Glutamatergic neuron (in vitro differentiated cells): ENCODE measurements around the gene GNAS-AS1. TPM values are rescaled to one million over a fixed set of nuclear protein-coding genes. Genes with fewer than 3 reads are reported as not detected.

ENCODE experiments used
- DNase-seq: peaks from one replicate; pipeline ENCODE4 v3.0.0; 2022
- H3K27ac Mint-ChIP-seq: one replicate; pipeline ENCODE4 v1.8.0; 2020; ENCODE audit warnings: mild to moderate bottlenecking, mixed read lengths, inconsistent platforms; ENCODE audit not compliant: unreplicated experiment
- H3K27me3 Mint-ChIP-seq: one replicate; pipeline ENCODE4 v1.8.0; 2020; ENCODE audit warnings: mild to moderate bottlenecking, moderate library complexity, mixed read lengths, inconsistent platforms; ENCODE audit not compliant: unreplicated experiment
- H3K36me3 Mint-ChIP-seq: one replicate; pipeline ENCODE4 v1.8.0; 2020; ENCODE audit warnings: mild to moderate bottlenecking, mixed read lengths, inconsistent platforms; ENCODE audit not compliant: unreplicated experiment
- H3K4me1 Mint-ChIP-seq: one replicate; pipeline ENCODE4 v1.8.0; 2020; ENCODE audit warnings: mild to moderate bottlenecking, low read depth, mixed read lengths, inconsistent platforms; ENCODE audit not compliant: unreplicated experiment
- H3K4me3 Mint-ChIP-seq: one replicate; pipeline ENCODE4 v1.8.0; 2020; ENCODE audit warnings: mild to moderate bottlenecking, mixed read lengths, inconsistent platforms; ENCODE audit not compliant: unreplicated experiment
- H3K9me3 Mint-ChIP-seq: one replicate; pipeline ENCODE4 v1.8.0; 2020; ENCODE audit warnings: mild to moderate bottlenecking, moderate library complexity, mixed read lengths, inconsistent platforms; ENCODE audit not compliant: unreplicated experiment
- CTCF ChIP-seq: fragments of 200-600 bp; sonication (generic); IDR thresholded peaks from one replicate; pipeline ENCODE4 v1.5.0; 2021; ENCODE audit not compliant: partially characterized antibody, unreplicated experiment
- total RNA-seq: library from RNA; stranded (reverse); fragmentation: NEBNext Ultra II Directional; extraction: Animal tissue kit (Norgen Biotek cat#: 25700); gene quantifications from one replicate; pipeline ENCODE4 v1.2.1, GENCODE V29; 2021; ENCODE audit not compliant: unreplicated experiment

Gene GNAS-AS1
- total RNA-seq, 1 donor from 2014 or later: 11.7 TPM

- H3K4me3 Mint-ChIP-seq: no peak overlapping the region
- H3K27me3 Mint-ChIP-seq: no peaks in the 10 kb centered on the region
- peaks cover 46% of the 10 kb centered on the region for H3K4me1 Mint-ChIP-seq
- DNase-seq: no peak
- H3K36me3 Mint-ChIP-seq: no peaks in the 10 kb centered on the region
- no peak for TF ChIP-seq CTCF
- no peaks in the 10 kb centered on the region for H3K9me3 Mint-ChIP-seq
- H3K27ac Mint-ChIP-seq: no peak overlapping the region
These were observed 24.9 kb upstream of the GNAS-AS1 start for GRCh38 chr20:58875541-58876134.

GRCh38 chr20:58875111-58875510 lies 24.4 kb upstream of the GNAS-AS1 start:
- no peak for DNase-seq
- Mint-ChIP-seq H3K27me3 (peaks cover 1% of the 10 kb centered on the region), H3K27ac (no peak overlapping the region), H3K36me3 (no peaks in the 10 kb centered on the region), H3K4me3 (no peak overlapping the region), H3K4me1 (peaks cover 43% of the 10 kb centered on the region), H3K9me3 (no peaks in the 10 kb centered on the region)
- no peak for TF ChIP-seq CTCF

GRCh38 chr20:58874469-58874868 lies 23.8 kb upstream of the GNAS-AS1 start:
- Mint-ChIP-seq H3K9me3 (no peaks in the 10 kb centered on the region), H3K4me1 (peaks cover 44% of the 10 kb centered on the region), H3K36me3 (no peaks in the 10 kb centered on the region), H3K4me3 (no peak overlapping the region), H3K27me3 (peaks cover 3% of the 10 kb centered on the region), H3K27ac (no peak overlapping the region)
- no peak for DNase-seq
- no peak for TF ChIP-seq CTCF

- no peak overlapping the region for H3K4me3 Mint-ChIP-seq
These were observed 20.9 kb upstream of the GNAS-AS1 start for GRCh38 chr20:58871533-58872102.

More at GRCh38 chr20:58871533-58872102, 20.9 kb upstream of the GNAS-AS1 start:
- Mint-ChIP-seq H3K9me3 (no peaks in the 10 kb centered on the region), H3K4me1 (peaks cover 28% of the 10 kb centered on the region), H3K27ac (no peak overlapping the region), H3K36me3 (no peaks in the 10 kb centered on the region), H3K27me3 (peaks cover 3% of the 10 kb centered on the region)
- DNase-seq: no peak
- TF ChIP-seq CTCF: no peak
